OCI-LY3 (cell line): ENCODE measurements around the gene KLF7.

Experiments
- CTCF ChIP-seq: fragments of 200-600, 300-600 bp; sonication (generic); IDR thresholded peaks from 2 replicates; pipeline ENCODE4 v1.5.1; 2014; ENCODE audit warnings: antibody characterized with exemption, low read length, low read depth
- EZH2phosphoT487 ChIP-seq: fragments of 200-600 bp; shearing (Covaris generic); IDR thresholded peaks from 2 replicates; pipeline ENCODE4 v1.6.1; 2018; ENCODE audit warnings: antibody characterized with exemption, mixed run types, low read depth

- TF ChIP-seq CTCF (no peak), EZH2phosphoT487 (no peak)
Measured at GRCh38 chr2:207143215-207144172, 22.3 kb downstream of the KLF7 start.
